Activated naive CD4-positive, alpha-beta T cell treated with anti-CD3 and anti-CD28 coated beads, Interleukin-2, amount 10 ng/mL, durations not matched to agents 7 days and 5 days (primary cell): ENCODE measurements around the gene POU2F1.

ENCODE experiments used
- CTCF ChIA-PET: fragments of 350-600 bp; sonication (Branson Sonifier 250); formaldehyde crosslinking; loops from one replicate; lab custom pipeline; 2021; ENCODE audit warnings: antibody characterized with exemption; lab: Charles Lee
- DNase-seq: peaks from one replicate; pipeline ENCODE4 v3.0.0-alpha.2; 2020
- H3K27ac Mint-ChIP-seq: one replicate; pipeline ENCODE4 v1.8.0; 2021; ENCODE audit warnings: mild to moderate bottlenecking, moderate library complexity, mixed read lengths
- H3K27me3 Mint-ChIP-seq: one replicate; pipeline ENCODE4 v1.8.0; 2021; ENCODE audit warnings: mild to moderate bottlenecking, mixed read lengths
- H3K36me3 Mint-ChIP-seq: one replicate; pipeline ENCODE4 v1.8.0; 2021; ENCODE audit warnings: mixed read lengths
- H3K4me1 Mint-ChIP-seq: one replicate; pipeline ENCODE4 v1.8.0; 2021; ENCODE audit warnings: mixed read lengths
- H3K4me3 Mint-ChIP-seq: one replicate; pipeline ENCODE4 v1.8.0; 2021; ENCODE audit warnings: mild to moderate bottlenecking, moderate library complexity, mixed read lengths
- H3K9me3 Mint-ChIP-seq: one replicate; pipeline ENCODE4 v1.8.0; 2021; ENCODE audit warnings: mixed read lengths

The POU2F1 gene

DNA sequence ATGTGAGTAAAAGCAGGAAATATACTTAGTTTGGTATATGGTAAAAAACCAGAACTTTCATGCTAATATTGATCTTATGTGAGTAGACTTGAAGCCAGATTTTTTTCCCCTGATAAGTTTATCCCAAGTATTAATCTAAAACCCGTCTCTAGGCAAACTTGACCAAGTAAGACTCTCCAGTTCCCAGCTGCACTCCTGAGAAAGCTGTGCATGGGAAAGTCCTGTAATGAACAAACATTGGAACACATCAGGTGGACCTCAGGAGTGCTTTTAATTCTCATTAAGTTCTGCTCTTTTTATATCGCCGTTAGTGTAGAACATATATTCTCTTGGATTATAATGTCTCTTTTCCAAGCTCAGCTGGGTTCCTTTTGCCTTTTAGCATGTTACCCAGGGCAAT is 192.6 kb downstream of the POU2F1 start:
- Mint-ChIP-seq H3K4me3 (no peak overlapping the region), H3K27me3 (no peaks in the 10 kb centered on the region), H3K36me3 (peaks cover 44% of the 10 kb centered on the region), H3K9me3 (no peaks in the 10 kb centered on the region), H3K4me1 (peaks cover 8% of the 10 kb centered on the region), H3K27ac (no peak overlapping the region)
- CTCF ChIA-PET, result interaction anchor here (0.7 to 1.6 kb wide), 4 partner anchors 9 to 121 kb away, joined by 3 to 5 read pairs (median 3); no protein-coding TSS in a partner anchor
- DNase-seq, result no peak

DNA sequence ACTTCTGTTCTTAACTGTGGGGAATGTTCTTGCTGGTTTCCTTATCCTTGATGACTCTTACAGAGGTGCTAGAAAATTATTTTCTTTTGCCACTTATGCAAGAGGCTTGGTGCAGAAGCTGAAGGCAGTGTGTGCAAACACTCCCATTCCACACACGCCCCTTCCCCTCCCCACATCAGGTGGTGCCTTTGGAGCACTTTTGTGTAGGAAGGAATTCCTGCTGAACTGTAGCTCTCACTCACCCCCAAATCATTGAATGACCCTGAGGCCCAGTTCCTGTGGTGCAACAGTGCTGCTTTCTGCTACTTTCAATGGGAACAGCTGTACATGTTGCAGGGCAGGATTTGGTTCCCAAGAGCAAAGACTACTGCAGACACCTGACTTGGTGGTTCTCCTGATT is 195.8 kb downstream of the POU2F1 start:
- CTCF ChIA-PET, result interaction anchor here (1.6 kb wide), 1 partner anchor 118 kb away, joined by 5 read pairs; no protein-coding TSS in a partner anchor
- H3K27me3 Mint-ChIP-seq, result no peaks in the 10 kb centered on the region
- H3K4me1 Mint-ChIP-seq, result peaks cover 6% of the 10 kb centered on the region
- H3K27ac Mint-ChIP-seq, result no peak overlapping the region
- no peak for DNase-seq
- H3K36me3 Mint-ChIP-seq, result peaks cover 43% of the 10 kb centered on the region
- H3K4me3 Mint-ChIP-seq, result no peak overlapping the region
- H3K9me3 Mint-ChIP-seq, result no peaks in the 10 kb centered on the region

DNA sequence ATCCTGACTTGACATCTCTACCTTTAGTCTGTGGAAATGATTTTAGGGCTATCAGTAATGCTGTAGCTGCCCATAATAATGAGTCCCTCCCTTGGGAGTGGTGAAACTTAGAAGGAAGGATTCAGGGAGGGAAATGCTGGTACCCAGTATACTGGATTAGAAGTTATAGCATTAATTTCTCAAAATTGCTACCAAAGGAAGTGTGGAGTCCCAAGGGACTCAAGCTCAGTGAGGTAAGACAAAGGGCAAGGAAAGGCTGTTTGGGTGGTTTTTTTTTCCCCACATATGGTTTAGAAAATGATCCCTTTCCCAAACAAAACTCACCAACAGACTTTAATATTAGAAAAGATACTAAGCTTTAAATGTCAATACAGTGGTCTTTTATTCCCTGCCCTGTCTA is 197.7 kb downstream of the POU2F1 start:
- CTCF ChIA-PET, result interaction anchor here (0.6 to 1.6 kb wide), 3 partner anchors 116 to 138 kb away, joined by 3 to 5 read pairs (median 3); no protein-coding TSS in a partner anchor
- Mint-ChIP-seq H3K4me1 (no peaks in the 10 kb centered on the region), H3K9me3 (no peaks in the 10 kb centered on the region), H3K4me3 (no peak overlapping the region), H3K36me3 (peaks cover 27% of the 10 kb centered on the region), H3K27me3 (no peaks in the 10 kb centered on the region), H3K27ac (no peak overlapping the region)
- no peak for DNase-seq

DNA sequence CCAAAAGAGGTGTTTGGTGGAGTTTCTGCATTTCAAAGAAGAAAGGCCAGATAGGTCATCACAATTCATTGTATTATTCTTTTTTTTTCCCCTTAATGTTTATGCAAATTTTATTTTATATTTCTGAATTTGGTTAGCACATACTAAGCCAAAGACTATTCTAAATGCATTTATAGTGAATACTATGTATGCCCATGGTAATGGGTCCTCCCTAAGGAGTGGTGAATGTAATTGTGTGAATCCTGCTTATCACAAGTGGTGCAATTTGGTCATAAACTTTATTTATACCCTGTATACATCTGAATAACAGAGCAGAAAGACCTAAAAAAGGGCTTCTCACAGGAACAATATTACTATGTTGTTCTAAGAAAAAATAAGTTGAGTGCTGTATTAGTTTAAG is 198.6 kb downstream of the POU2F1 start:
- no peak for DNase-seq
- H3K4me3 Mint-ChIP-seq, result no peak overlapping the region
- no peaks in the 10 kb centered on the region for H3K9me3 Mint-ChIP-seq
- no peaks in the 10 kb centered on the region for H3K4me1 Mint-ChIP-seq
- H3K27me3 Mint-ChIP-seq, result no peaks in the 10 kb centered on the region
- H3K36me3 Mint-ChIP-seq, result peaks cover 23% of the 10 kb centered on the region
- CTCF ChIA-PET, result interaction anchor here (1.0 kb wide), 1 partner anchor 115 kb away, joined by 3 read pairs; no protein-coding TSS in a partner anchor
- H3K27ac Mint-ChIP-seq, result no peak overlapping the region

DNA sequence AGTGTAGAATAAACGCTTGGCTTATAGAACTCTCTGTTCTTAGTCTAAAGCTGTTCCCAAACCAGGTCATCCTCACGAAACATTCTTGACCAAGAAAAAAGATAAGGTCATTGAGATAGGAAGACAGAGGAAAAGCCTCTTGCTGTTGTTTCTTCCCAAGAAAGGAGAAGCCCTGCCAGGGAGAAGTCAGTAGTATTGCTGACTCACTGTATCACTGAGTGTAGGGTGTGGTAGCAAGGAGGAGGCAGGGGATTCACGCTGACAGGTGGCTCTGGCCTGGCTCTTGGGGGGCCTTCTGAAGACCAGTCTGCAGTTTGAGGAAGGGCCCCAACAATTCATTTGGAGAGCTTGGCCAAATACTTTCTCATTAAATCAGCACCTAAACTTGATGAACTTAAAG is 199.8 kb downstream of the POU2F1 start:
- peaks cover 17% of the 10 kb centered on the region for H3K36me3 Mint-ChIP-seq
- H3K4me3 Mint-ChIP-seq, result no peak overlapping the region
- no peak overlapping the region for H3K27ac Mint-ChIP-seq
- no peak for DNase-seq
- H3K4me1 Mint-ChIP-seq, result no peaks in the 10 kb centered on the region
- CTCF ChIA-PET, result no interaction called here
- no peaks in the 10 kb centered on the region for H3K27me3 Mint-ChIP-seq
- H3K9me3 Mint-ChIP-seq, result no peaks in the 10 kb centered on the region

DNA sequence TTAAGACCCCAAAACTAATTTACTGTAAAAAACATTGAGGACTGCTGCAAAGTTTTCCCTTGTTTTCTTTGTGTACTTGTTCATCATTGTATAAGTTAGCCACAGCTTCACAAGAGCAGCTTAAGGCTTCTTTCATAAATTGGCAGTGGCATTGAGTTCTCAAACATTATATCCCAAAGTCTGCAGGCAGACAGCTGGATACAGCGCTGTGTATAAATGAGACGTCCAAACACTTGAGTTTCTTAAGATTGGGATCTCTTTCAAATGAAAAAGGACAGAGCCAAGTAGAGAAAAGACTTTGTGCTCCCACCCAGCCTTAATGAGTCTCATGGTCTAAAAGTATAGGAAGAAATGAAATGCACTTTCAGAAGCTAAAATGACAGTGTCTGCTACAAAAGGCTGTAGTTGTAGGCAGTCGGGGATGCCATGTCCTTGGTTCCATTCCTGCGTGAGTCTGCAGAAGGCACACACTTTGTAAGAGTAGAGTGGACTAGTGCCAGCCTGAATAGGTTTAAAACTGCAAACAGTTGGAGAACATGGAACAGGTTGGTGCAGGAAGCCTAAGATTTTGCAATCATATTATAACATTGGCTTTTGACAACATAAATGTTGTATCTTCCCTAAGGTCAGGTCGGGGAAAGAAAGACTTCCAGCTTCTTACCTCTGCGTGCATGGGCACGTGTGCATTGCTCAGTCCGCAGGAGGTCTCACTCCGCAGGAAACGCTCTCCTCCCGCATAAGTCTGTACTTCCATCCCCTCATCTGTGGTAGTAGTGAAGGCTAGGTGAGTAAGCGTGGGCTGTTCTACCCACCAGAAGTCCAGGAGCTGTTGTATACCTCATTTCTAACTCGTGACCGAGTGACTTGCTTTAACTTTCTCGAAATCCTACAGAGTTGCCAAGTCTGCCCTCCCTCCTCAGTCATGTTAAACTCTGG is 203.3 kb downstream of the POU2F1 start:
- CTCF ChIA-PET, result interaction anchor here (1.2 kb wide), 1 partner anchor 15 kb away, joined by 3 read pairs; no protein-coding TSS in a partner anchor
- Mint-ChIP-seq H3K9me3 (no peaks in the 10 kb centered on the region), H3K4me3 (no peak overlapping the region), H3K36me3 (peaks cover 10% of the 10 kb centered on the region), H3K27ac (no peak overlapping the region), H3K27me3 (no peaks in the 10 kb centered on the region), H3K4me1 (peaks cover 11% of the 10 kb centered on the region)
- DNase-seq, result no peak

DNA sequence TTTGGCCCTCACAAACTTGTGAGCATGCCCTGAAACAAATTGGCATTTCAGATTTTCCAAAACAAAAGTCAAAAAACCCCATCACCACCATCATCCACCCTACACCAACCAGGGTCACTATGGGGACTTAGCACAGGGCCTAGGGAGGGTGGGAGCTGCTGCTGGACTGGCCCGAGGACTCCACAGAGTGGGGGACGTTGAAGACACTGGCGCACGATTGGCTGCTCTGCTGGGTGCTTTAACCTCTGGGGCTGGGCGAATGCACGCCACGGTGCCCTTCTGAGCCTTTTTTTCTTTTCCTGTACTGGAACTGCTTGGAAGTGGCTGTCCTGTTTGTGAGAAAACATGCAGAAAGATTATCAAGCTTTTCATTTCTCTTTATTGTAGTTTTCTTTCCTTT is 204.8 kb downstream of the POU2F1 start:
- no peaks in the 10 kb centered on the region for H3K9me3 Mint-ChIP-seq
- peaks cover 26% of the 10 kb centered on the region for H3K4me1 Mint-ChIP-seq
- no peak for DNase-seq
- H3K27ac Mint-ChIP-seq, result no peak overlapping the region
- no peaks in the 10 kb centered on the region for H3K27me3 Mint-ChIP-seq
- peaks cover 17% of the 10 kb centered on the region for H3K36me3 Mint-ChIP-seq
- H3K4me3 Mint-ChIP-seq, result no peak overlapping the region
- CTCF ChIA-PET, result interaction anchor here (1.2 kb wide), 2 partner anchors 8 to 16 kb away, joined by 3 read pairs; no protein-coding TSS in a partner anchor

DNA sequence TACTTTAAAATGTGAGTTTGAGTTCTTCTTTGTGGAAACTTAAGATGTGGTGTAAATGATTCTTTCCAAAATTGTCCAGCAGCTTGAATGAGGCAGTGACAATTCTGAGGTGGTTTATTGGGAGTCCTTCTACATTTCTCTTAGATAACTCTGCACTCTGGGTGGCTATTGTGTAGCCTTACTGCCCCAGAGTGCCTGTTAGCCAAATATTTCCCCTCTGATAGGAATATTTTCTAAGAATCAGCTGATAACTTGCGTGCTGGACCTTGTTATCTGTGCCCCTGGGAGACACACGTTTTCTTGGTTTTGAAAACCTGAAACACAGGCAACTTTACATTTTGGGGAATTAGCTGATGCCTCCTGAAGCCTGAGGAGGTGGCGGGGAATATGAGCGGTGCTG is 206.0 kb downstream of the POU2F1 start:
- Mint-ChIP-seq H3K27me3 (no peaks in the 10 kb centered on the region), H3K27ac (no peak overlapping the region), H3K36me3 (peaks cover 21% of the 10 kb centered on the region), H3K4me1 (peaks cover 30% of the 10 kb centered on the region), H3K9me3 (no peaks in the 10 kb centered on the region), H3K4me3 (no peak overlapping the region)
- no peak for DNase-seq
- CTCF ChIA-PET, result interaction anchor here (1.8 kb wide), 1 partner anchor 114 kb away, joined by 6 read pairs; no protein-coding TSS in a partner anchor

DNA sequence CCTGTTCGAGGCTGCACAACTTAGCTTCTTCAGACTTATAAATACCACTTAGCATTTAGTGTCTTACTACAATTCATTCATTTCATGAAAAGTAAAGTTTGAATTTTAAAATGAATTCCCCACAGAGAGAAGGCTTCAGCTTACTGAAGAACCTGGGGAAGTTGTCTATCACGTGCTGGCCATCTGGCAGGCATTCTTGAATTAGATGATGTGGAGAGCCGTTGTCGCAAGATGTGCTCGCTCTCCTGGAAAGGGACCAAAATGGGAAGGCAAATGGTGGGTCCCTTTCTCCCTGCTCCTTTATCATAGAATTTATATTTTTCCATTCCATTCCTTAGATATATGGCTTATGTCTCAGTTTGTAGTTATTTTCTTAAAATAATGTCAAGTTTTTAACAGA is 207.2 kb downstream of the POU2F1 start:
- Mint-ChIP-seq H3K4me1 (peaks cover 30% of the 10 kb centered on the region), H3K9me3 (no peaks in the 10 kb centered on the region), H3K27ac (peak overlapping the region; percentile 83), H3K4me3 (no peak overlapping the region), H3K36me3 (peaks cover 25% of the 10 kb centered on the region), H3K27me3 (no peaks in the 10 kb centered on the region)
- no peak for DNase-seq
- CTCF ChIA-PET, result interaction anchor here (1.8 kb wide), 1 partner anchor 112 kb away, joined by 6 read pairs; no protein-coding TSS in a partner anchor

DNA sequence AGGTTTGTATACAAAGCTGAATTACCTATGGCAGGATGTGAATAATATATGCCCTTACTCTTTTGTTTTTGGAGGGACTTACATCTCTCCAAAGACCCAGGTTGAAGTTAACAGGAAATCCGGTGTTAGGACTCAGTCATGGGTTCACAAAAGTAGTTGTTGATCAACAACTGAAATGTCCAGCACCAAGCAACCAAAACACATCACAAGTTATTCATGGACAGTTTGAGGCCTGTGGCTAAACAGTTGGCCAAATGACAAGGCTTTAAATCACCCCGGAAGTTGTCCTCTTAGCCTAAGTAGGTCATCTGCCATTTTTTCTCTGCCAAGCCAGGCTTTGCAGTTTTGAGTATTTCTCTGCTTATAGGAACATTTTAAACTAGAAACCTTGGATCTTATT is 207.7 kb downstream of the POU2F1 start:
- DNase-seq, result no peak
- no peaks in the 10 kb centered on the region for H3K9me3 Mint-ChIP-seq
- CTCF ChIA-PET, result interaction anchor here (1.8 kb wide), 1 partner anchor 112 kb away, joined by 6 read pairs; no protein-coding TSS in a partner anchor
- no peak overlapping the region for H3K4me3 Mint-ChIP-seq
- peaks cover 30% of the 10 kb centered on the region for H3K36me3 Mint-ChIP-seq
- peak overlapping the region; percentile 83 for H3K27ac Mint-ChIP-seq
- H3K27me3 Mint-ChIP-seq, result no peaks in the 10 kb centered on the region
- H3K4me1 Mint-ChIP-seq, result peaks cover 32% of the 10 kb centered on the region

DNA sequence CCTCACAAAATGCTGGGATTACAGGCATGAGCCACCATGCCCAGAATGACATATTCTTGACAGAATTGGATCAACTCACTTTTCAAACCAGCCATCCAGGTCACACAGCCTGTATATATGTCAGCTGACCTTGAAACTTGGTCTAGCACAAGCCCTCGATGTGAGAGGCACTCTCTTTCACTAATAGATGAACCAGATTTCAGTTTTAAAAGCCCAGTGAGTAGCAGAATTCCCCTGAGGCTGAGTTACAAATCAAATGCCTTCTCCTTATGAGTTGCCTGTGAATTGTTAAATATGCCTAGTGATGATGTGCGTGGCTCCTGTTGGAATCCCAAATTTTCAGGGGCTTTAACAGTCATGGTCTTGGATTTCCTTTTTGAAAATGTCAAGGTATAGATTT is 208.9 kb downstream of the POU2F1 start:
- DNase-seq, result no peak
- Mint-ChIP-seq H3K36me3 (peaks cover 40% of the 10 kb centered on the region), H3K4me1 (peaks cover 41% of the 10 kb centered on the region), H3K27me3 (no peaks in the 10 kb centered on the region), H3K9me3 (no peaks in the 10 kb centered on the region), H3K27ac (peak overlapping the region; percentile 37), H3K4me3 (no peak overlapping the region)
- CTCF ChIA-PET, result interaction anchor here (1.8 kb wide), 1 partner anchor 104 kb away, joined by 4 read pairs; no protein-coding TSS in a partner anchor

DNA sequence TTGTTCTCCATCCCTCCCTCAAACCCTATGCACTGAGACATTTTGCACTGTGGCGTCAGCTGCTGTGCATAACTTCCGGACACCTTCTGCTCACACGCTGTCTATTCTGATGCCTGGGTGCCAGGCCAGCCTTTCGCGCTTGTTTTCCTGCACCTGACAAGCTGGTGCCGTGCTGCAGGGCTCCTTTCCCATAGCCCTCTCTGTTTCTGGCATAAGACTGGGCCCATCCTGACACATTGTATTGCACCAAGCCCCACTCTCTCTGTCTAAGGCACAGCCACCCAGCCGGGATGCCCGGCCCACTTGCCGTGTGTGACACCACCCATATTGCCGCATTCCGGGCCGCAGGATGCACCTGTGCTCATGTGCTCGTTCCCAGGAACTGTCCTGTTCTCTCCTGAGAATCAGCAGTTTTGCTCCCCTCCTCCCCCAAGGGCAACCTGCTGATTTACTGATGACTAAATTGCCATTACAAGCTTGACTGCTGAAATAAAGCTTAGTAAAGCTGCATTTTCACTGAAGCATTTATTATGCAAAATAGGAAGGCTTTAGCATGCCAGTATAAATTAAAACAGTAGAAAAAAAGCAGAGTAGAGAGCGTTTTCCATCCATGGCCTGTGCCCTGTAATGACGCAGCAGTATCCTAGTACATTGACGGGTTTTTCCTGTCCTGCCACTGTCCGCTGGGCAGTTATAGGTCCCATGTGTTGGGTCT is 209.6 kb downstream of the POU2F1 start:
- no peak for DNase-seq
- Mint-ChIP-seq H3K9me3 (no peaks in the 10 kb centered on the region), H3K27me3 (no peaks in the 10 kb centered on the region), H3K4me1 (peaks cover 43% of the 10 kb centered on the region), H3K27ac (peak overlapping the region; percentile 37), H3K4me3 (no peak overlapping the region), H3K36me3 (peaks cover 41% of the 10 kb centered on the region)
- CTCF ChIA-PET, result interaction anchor here (1.8 kb wide), 1 partner anchor 104 kb away, joined by 4 read pairs; no protein-coding TSS in a partner anchor

DNA sequence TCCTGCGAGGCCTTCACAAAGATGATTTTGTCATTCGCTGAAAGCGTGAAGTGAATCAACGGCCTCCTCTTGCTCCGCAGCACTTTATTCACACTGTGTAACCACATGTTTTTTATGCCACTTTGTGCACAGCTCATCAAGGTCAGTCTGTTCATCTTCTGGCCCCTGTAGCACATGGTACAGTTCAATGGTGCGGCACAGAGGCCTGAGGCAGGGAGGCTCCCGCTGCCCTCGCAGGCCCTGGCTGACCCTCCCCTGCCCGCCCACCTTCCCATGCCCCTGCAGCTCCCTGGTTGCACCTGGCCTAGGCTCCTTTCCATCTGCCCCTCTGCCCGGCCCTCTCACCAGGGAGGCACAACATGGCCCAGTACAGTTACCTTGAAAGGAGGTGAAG is 210.2 kb downstream of the POU2F1 start:
- Mint-ChIP-seq H3K4me1 (peaks cover 49% of the 10 kb centered on the region), H3K27ac (peak overlapping the region; percentile 74), H3K9me3 (no peaks in the 10 kb centered on the region), H3K4me3 (no peak overlapping the region), H3K27me3 (no peaks in the 10 kb centered on the region), H3K36me3 (peaks cover 47% of the 10 kb centered on the region)
- DNase-seq, result no peak
- CTCF ChIA-PET, result interaction anchor here (1.8 kb wide), 1 partner anchor 103 kb away, joined by 4 read pairs; no protein-coding TSS in a partner anchor
